SK-N-MC (cell line): ENCODE results near the gene IQGAP1.
"Not testable (repeated sequence)": the region's sequence is repeated elsewhere in the genome, so short reads cannot be mapped to it uniquely, and the experiment has no call there.

Source experiments
- DNase-seq: peaks from one replicate; pipeline ENCODE4 v3.0.0-alpha.2; 2011; ENCODE audit warnings: low read depth, low spot score
- H3K27ac ChIP-seq: fragments of 200-600 bp; sonication (generic); 2 replicates; pipeline ENCODE4 v1.5.1; 2016; ENCODE audit warnings: mixed run types
- H3K36me3 ChIP-seq: fragments of 200-600 bp; sonication (generic); 2 replicates; pipeline ENCODE4 v1.6.1; 2017; ENCODE audit warnings: antibody characterized with exemption, low read length, mixed read lengths; ENCODE audit not compliant: insufficient read depth
- H3K4me3 ChIP-seq: fragments of 200-600 bp; sonication (generic); 2 replicates; pipeline ENCODE4 v1.5.1; 2016
- H3K9ac ChIP-seq: fragments of 200-600 bp; sonication (generic); 2 replicates; pipeline ENCODE4 v1.8.0; 2017; ENCODE audit warnings: mixed run types, mixed read lengths; ENCODE audit not compliant: insufficient read length
- H3K9me3 ChIP-seq: fragments of 200-600 bp; sonication (generic); 2 replicates; pipeline ENCODE4 v1.6.1; 2017; ENCODE audit warnings: low read depth, mild to moderate bottlenecking, antibody characterized with exemption, low read length, moderate library complexity, mixed read lengths
- EZH2 ChIP-seq: fragments of 200-600 bp; sonication (generic); IDR thresholded peaks from one replicate; pipeline ENCODE4 v1.6.1; 2017; ENCODE audit warnings: antibody characterized with exemption
- FOXP2 ChIP-seq: optimal IDR thresholded peaks from 2 replicates; pipeline ENCODE3; 2011; ENCODE audit warnings: mild to moderate bottlenecking, moderate library complexity; ENCODE audit not compliant: insufficient read depth; ENCODE audit errors: extremely low read length, control extremely low read depth
- POLR2AphosphoS5 ChIP-seq: IDR thresholded peaks from 2 replicates; pipeline ENCODE4 v1.6.1; 2012; ENCODE audit warnings: mild to moderate bottlenecking, low read depth, low read length, borderline replicate concordance

The IQGAP1 gene

GRCh38 chr15:90387534-90388461 is at the start of gene IQGAP1:
IQGAP1 (plus strand) TSS chr15:90388242; CDS start chr15:90388342, 100 bp downstream.
- peak within 1 kb of the TSS; percentile 90 for H3K9ac ChIP-seq
- TF ChIP-seq POLR2AphosphoS5 (peak; percentile 90), FOXP2 (peak; percentile 27), EZH2 (no peak)
- peaks cover 11% of the 10 kb centered on the region; the same call in 1 of the 2 replicates for H3K36me3 ChIP-seq
- H3K9me3 ChIP-seq: no peaks in the 10 kb centered on the region
- H3K4me3 ChIP-seq: peak within 1 kb of the TSS; percentile 85
- DNase-seq: peak; percentile 77
- peak within 1 kb of the TSS; percentile 73; the same call in 1 of the 2 replicates for H3K27ac ChIP-seq

GRCh38 chr15:90338532-90338931 is 49.5 kb upstream of the IQGAP1 start:
- no peak overlapping the region for H3K27ac ChIP-seq
- no peak overlapping the region for H3K4me3 ChIP-seq
- no peak for TF ChIP-seq FOXP2
- TF ChIP-seq POLR2AphosphoS5: no peak
- TF ChIP-seq EZH2: no peak
- DNase-seq: no peak
- no peak overlapping the region for H3K9ac ChIP-seq
- no peaks in the 10 kb centered on the region for H3K36me3 ChIP-seq
- no peaks in the 10 kb centered on the region for H3K9me3 ChIP-seq

- no peaks in the 10 kb centered on the region for H3K9me3 ChIP-seq
- H3K36me3 ChIP-seq: no peaks in the 10 kb centered on the region
- no peak for DNase-seq
- TF ChIP-seq FOXP2: no peak
- no peak for TF ChIP-seq POLR2AphosphoS5
- TF ChIP-seq EZH2: no peak
- no peak overlapping the region for H3K9ac ChIP-seq
- H3K4me3 ChIP-seq: no peak overlapping the region
- no peak overlapping the region for H3K27ac ChIP-seq
Measured at GRCh38 chr15:90340345-90340744, 47.7 kb upstream of the IQGAP1 start.

GRCh38 chr15:90343302-90343790 is 44.7 kb upstream of the IQGAP1 start:
- no peak for DNase-seq
- no peak for TF ChIP-seq POLR2AphosphoS5
- TF ChIP-seq EZH2: no peak
- no peak for TF ChIP-seq FOXP2
- Histone ChIP-seq H3K9ac (no peak overlapping the region), H3K36me3 (no peaks in the 10 kb centered on the region), H3K9me3 (no peaks in the 10 kb centered on the region), H3K27ac (no peak overlapping the region), H3K4me3 (no peak overlapping the region)

- TF ChIP-seq EZH2 (no peak), FOXP2 (no peak), POLR2AphosphoS5 (no peak)
- H3K27ac ChIP-seq: no peak overlapping the region
- no peak for DNase-seq
Measured at GRCh38 chr15:90344662-90345061, 43.4 kb upstream of the IQGAP1 start.

GRCh38 chr15:90345857-90346256 is 42.2 kb upstream of the IQGAP1 start:
- DNase-seq: no peak
- Histone ChIP-seq H3K9me3 (no peaks in the 10 kb centered on the region), H3K9ac (no peak overlapping the region), H3K27ac (no peak overlapping the region), H3K4me3 (no peak overlapping the region), H3K36me3 (no peaks in the 10 kb centered on the region)
- TF ChIP-seq EZH2: no peak
- no peak for TF ChIP-seq FOXP2
- TF ChIP-seq POLR2AphosphoS5: no peak

More at GRCh38 chr15:90344662-90345061, 43.4 kb upstream of the IQGAP1 start:
- no peak overlapping the region for H3K4me3 ChIP-seq
- H3K36me3 ChIP-seq: no peaks in the 10 kb centered on the region
- no peaks in the 10 kb centered on the region for H3K9me3 ChIP-seq
- no peak overlapping the region for H3K9ac ChIP-seq

- not testable (repeated sequence) for H3K9me3 ChIP-seq, H3K9ac ChIP-seq, H3K27ac ChIP-seq, DNase-seq, H3K36me3 ChIP-seq, H3K4me3 ChIP-seq
Measured at GRCh38 chr15:90347431-90348065, 40.5 kb upstream of the IQGAP1 start.

GRCh38 chr15:90348456-90348855 is 39.6 kb upstream of the IQGAP1 start:
- TF ChIP-seq EZH2 (no peak), POLR2AphosphoS5 (no peak), FOXP2 (no peak)
- H3K36me3 ChIP-seq: no peaks in the 10 kb centered on the region
- H3K27ac ChIP-seq: no peak overlapping the region
- H3K4me3 ChIP-seq: no peak overlapping the region
- H3K9ac ChIP-seq: no peak overlapping the region
- no peaks in the 10 kb centered on the region for H3K9me3 ChIP-seq
- no peak for DNase-seq
